ENCODE measurements around the gene G6PC3.

- TF ChIP-seq CTCF (IDR thresholded peaks at IDR 0.05; ENCODE audit: low read depth, low read length, missing input control): no peak
- no peak for TF ChIP-seq HNF4G (IDR thresholded peaks at IDR 0.05)
- TF ChIP-seq, protein P1, sequence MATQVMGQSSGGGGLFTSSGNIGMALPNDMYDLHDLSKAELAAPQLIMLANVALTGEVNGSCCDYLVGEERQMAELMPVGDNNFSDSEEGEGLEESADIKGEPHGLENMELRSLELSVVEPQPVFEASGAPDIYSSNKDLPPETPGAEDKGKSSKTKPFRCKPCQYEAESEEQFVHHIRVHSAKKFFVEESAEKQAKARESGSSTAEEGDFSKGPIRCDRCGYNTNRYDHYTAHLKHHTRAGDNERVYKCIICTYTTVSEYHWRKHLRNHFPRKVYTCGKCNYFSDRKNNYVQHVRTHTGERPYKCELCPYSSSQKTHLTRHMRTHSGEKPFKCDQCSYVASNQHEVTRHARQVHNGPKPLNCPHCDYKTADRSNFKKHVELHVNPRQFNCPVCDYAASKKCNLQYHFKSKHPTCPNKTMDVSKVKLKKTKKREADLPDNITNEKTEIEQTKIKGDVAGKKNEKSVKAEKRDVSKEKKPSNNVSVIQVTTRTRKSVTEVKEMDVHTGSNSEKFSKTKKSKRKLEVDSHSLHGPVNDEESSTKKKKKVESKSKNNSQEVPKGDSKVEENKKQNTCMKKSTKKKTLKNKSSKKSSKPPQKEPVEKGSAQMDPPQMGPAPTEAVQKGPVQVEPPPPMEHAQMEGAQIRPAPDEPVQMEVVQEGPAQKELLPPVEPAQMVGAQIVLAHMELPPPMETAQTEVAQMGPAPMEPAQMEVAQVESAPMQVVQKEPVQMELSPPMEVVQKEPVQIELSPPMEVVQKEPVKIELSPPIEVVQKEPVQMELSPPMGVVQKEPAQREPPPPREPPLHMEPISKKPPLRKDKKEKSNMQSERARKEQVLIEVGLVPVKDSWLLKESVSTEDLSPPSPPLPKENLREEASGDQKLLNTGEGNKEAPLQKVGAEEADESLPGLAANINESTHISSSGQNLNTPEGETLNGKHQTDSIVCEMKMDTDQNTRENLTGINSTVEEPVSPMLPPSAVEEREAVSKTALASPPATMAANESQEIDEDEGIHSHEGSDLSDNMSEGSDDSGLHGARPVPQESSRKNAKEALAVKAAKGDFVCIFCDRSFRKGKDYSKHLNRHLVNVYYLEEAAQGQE (IDR thresholded peaks at IDR 0.05): no peak
- no peak for TF ChIP-seq TAF1 (conservative IDR thresholded peaks at IDR 0.05)
Measured at GRCh38 chr17:44063704-44064639, 6.6 kb upstream of the G6PC3 start.

Data from liver (tissue), 3 donors.